ENCODE data around the gene ARF4.

DNA sequence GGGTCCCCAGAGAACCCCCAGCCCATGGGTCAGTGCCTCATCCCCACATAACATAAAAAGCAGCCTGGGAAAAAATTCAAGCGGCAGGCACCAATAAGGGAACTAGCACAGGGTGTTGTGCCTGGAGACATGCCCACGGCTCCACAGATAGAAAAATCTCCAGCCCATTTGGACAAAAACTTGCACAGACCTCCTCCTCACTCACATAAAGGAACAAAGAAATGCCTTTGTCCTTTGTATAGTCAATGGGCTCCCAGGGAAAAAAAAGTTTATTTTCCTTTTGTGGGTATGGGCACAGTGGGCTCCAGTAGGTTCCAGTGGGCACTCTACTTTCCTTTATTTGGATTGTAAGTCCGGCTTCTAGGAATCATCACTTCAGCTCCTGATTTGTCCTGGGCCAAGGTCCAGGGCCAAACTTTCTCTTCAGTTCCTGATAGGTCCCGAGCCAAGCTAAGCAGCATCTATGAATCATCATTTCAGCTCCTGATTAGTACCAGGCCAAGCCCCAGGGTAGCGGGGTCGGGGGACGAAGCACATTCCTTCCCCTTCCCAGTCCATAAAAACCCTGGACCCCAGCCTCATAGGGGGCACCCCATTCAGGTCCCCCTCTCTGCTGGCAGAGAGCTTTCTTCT, 51.4 kb downstream of the ARF4 start:
- TF ChIP-seq, protein P1, sequence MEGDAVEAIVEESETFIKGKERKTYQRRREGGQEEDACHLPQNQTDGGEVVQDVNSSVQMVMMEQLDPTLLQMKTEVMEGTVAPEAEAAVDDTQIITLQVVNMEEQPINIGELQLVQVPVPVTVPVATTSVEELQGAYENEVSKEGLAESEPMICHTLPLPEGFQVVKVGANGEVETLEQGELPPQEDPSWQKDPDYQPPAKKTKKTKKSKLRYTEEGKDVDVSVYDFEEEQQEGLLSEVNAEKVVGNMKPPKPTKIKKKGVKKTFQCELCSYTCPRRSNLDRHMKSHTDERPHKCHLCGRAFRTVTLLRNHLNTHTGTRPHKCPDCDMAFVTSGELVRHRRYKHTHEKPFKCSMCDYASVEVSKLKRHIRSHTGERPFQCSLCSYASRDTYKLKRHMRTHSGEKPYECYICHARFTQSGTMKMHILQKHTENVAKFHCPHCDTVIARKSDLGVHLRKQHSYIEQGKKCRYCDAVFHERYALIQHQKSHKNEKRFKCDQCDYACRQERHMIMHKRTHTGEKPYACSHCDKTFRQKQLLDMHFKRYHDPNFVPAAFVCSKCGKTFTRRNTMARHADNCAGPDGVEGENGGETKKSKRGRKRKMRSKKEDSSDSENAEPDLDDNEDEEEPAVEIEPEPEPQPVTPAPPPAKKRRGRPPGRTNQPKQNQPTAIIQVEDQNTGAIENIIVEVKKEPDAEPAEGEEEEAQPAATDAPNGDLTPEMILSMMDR (IDR thresholded peaks at IDR 0.05) = no peak
- no peak for TF ChIP-seq POLR2A (IDR thresholded peaks at IDR 0.05)
- no peak for TF ChIP-seq POLR2AphosphoS5 (IDR thresholded peaks at IDR 0.05)

All from breast epithelium (tissue), 3 donors.